NT2/D1 (cell line): ENCODE data around the gene ADAMTS15.

Source experiments
- DNase-seq: peaks from one replicate; pipeline ENCODE4 v3.0.0-alpha.2; 2011; ENCODE audit warnings: low read depth, low spot score
- H3K27me3 ChIP-seq: 2 replicates; pipeline ENCODE4 v1.6.0; 2011; ENCODE audit warnings: mild to moderate bottlenecking; ENCODE audit not compliant: insufficient read length, insufficient read depth
- H3K36me3 ChIP-seq: 2 replicates; pipeline ENCODE4 v1.6.1; 2011; ENCODE audit warnings: mild to moderate bottlenecking, low read length, mixed read lengths; ENCODE audit not compliant: insufficient read depth, insufficient read length
- H3K4me1 ChIP-seq: 2 replicates; pipeline ENCODE4 v1.5.1; 2011; ENCODE audit not compliant: insufficient read depth, insufficient read length
- H3K4me3 ChIP-seq: 2 replicates; pipeline ENCODE4 v1.5.1; 2011; ENCODE audit warnings: low read depth; ENCODE audit not compliant: insufficient read length
- H3K9ac ChIP-seq: 2 replicates; pipeline ENCODE4 v1.6.0; 2011; ENCODE audit warnings: low read depth; ENCODE audit not compliant: insufficient read length
- H3K9me3 ChIP-seq: 2 replicates; pipeline ENCODE4 v1.5.1; 2011; ENCODE audit warnings: mild to moderate bottlenecking, low read length; ENCODE audit not compliant: insufficient read depth
- SUZ12 ChIP-seq: IDR thresholded peaks from 2 replicates; pipeline ENCODE4 v1.6.1; 2011; ENCODE audit not compliant: insufficient read length, insufficient read depth; ENCODE audit errors: extremely low read depth
- YY1 ChIP-seq: IDR thresholded peaks from 2 replicates; pipeline ENCODE4 v1.6.1; 2011; ENCODE audit not compliant: insufficient read length, insufficient read depth
- ZNF274 ChIP-seq: IDR thresholded peaks from 2 replicates; pipeline ENCODE4 v1.6.1; 2011; ENCODE audit warnings: mild to moderate bottlenecking, low read depth, low read length

ADAMTS15 gene

GRCh38 chr11:130418756-130419155 is 29.7 kb upstream of the ADAMTS15 start:
- H3K27me3 ChIP-seq = no peaks in the 10 kb centered on the region
- peaks cover 3% of the 10 kb centered on the region for H3K4me1 ChIP-seq
- DNase-seq = no peak

GRCh38 chr11:130420478-130421198 is 27.8 kb upstream of the ADAMTS15 start:
- TF ChIP-seq YY1 (no peak), ZNF274 (no peak), SUZ12 (no peak)
- peaks cover 3% of the 10 kb centered on the region for H3K4me1 ChIP-seq
- no peak for DNase-seq
- no peaks in the 10 kb centered on the region for H3K9me3 ChIP-seq
- no peaks in the 10 kb centered on the region for H3K27me3 ChIP-seq
- H3K4me3 ChIP-seq = no peak overlapping the region
- no peaks in the 10 kb centered on the region for H3K36me3 ChIP-seq
- H3K9ac ChIP-seq = no peak overlapping the region

More at GRCh38 chr11:130418756-130419155, 29.7 kb upstream of the ADAMTS15 start:
- H3K9me3 ChIP-seq = no peaks in the 10 kb centered on the region
- H3K9ac ChIP-seq = no peak overlapping the region
- no peak for TF ChIP-seq YY1
- no peak for TF ChIP-seq ZNF274
- TF ChIP-seq SUZ12 = no peak
- H3K4me3 ChIP-seq = no peak overlapping the region
- no peaks in the 10 kb centered on the region for H3K36me3 ChIP-seq

- TF ChIP-seq ZNF274 (no peak), YY1 (no peak), SUZ12 (no peak)
- Histone ChIP-seq H3K27me3 (peaks cover 5% of the 10 kb centered on the region), H3K36me3 (no peaks in the 10 kb centered on the region), H3K9me3 (no peaks in the 10 kb centered on the region), H3K4me3 (no peak overlapping the region), H3K4me1 (peaks cover under 1% of the 10 kb centered on the region), H3K9ac (no peak overlapping the region)
- DNase-seq = no peak
Measured at GRCh38 chr11:130421199-130421585, 27.3 kb upstream of the ADAMTS15 start.

GRCh38 chr11:130421697-130422096 is 26.7 kb upstream of the ADAMTS15 start:
- Histone ChIP-seq H3K4me3 (no peak overlapping the region), H3K27me3 (peaks cover 10% of the 10 kb centered on the region), H3K9me3 (no peaks in the 10 kb centered on the region)

GRCh38 chr11:130422251-130422995 is 26.0 kb upstream of the ADAMTS15 start:
- Histone ChIP-seq H3K4me3 (no peak overlapping the region), H3K9me3 (no peaks in the 10 kb centered on the region), H3K27me3 (peaks cover 17% of the 10 kb centered on the region), H3K4me1 (no peaks in the 10 kb centered on the region), H3K36me3 (no peaks in the 10 kb centered on the region), H3K9ac (no peak overlapping the region)
- no peak for DNase-seq
- TF ChIP-seq ZNF274 (no peak), SUZ12 (no peak), YY1 (no peak)

More at GRCh38 chr11:130421697-130422096, 26.7 kb upstream of the ADAMTS15 start:
- H3K9ac ChIP-seq = no peak overlapping the region
- H3K4me1 ChIP-seq = no peaks in the 10 kb centered on the region
- TF ChIP-seq YY1 = no peak
- TF ChIP-seq ZNF274 = no peak
- no peak for TF ChIP-seq SUZ12
- H3K36me3 ChIP-seq = no peaks in the 10 kb centered on the region
- no peak for DNase-seq

GRCh38 chr11:130423541-130424142 is 24.8 kb upstream of the ADAMTS15 start:
- Histone ChIP-seq H3K9me3 (no peaks in the 10 kb centered on the region), H3K9ac (no peak overlapping the region), H3K27me3 (peaks cover 28% of the 10 kb centered on the region), H3K4me1 (no peaks in the 10 kb centered on the region), H3K4me3 (no peak overlapping the region), H3K36me3 (no peaks in the 10 kb centered on the region)
- TF ChIP-seq SUZ12 (no peak), YY1 (no peak), ZNF274 (no peak)
- no peak for DNase-seq

- TF ChIP-seq SUZ12 = no peak
- no peak for TF ChIP-seq ZNF274
- TF ChIP-seq YY1 = no peak
- H3K9ac ChIP-seq = no peak overlapping the region
- no peaks in the 10 kb centered on the region for H3K36me3 ChIP-seq
- peaks cover 38% of the 10 kb centered on the region for H3K27me3 ChIP-seq
- no peak for DNase-seq
- no peak overlapping the region for H3K4me3 ChIP-seq
- H3K4me1 ChIP-seq = peaks cover 4% of the 10 kb centered on the region
- no peaks in the 10 kb centered on the region for H3K9me3 ChIP-seq
Measured at GRCh38 chr11:130424613-130425140, 23.8 kb upstream of the ADAMTS15 start.
